Measurements from ENCODE around the gene NT5E.
A peak's percentile ranks its signal among the peaks of the same experiment; 100 is the strongest.
"Not testable (repeated sequence)": the region's sequence is repeated elsewhere in the genome, so short reads cannot be mapped to it uniquely, and the experiment has no call there.

Gene NT5E

DNA sequence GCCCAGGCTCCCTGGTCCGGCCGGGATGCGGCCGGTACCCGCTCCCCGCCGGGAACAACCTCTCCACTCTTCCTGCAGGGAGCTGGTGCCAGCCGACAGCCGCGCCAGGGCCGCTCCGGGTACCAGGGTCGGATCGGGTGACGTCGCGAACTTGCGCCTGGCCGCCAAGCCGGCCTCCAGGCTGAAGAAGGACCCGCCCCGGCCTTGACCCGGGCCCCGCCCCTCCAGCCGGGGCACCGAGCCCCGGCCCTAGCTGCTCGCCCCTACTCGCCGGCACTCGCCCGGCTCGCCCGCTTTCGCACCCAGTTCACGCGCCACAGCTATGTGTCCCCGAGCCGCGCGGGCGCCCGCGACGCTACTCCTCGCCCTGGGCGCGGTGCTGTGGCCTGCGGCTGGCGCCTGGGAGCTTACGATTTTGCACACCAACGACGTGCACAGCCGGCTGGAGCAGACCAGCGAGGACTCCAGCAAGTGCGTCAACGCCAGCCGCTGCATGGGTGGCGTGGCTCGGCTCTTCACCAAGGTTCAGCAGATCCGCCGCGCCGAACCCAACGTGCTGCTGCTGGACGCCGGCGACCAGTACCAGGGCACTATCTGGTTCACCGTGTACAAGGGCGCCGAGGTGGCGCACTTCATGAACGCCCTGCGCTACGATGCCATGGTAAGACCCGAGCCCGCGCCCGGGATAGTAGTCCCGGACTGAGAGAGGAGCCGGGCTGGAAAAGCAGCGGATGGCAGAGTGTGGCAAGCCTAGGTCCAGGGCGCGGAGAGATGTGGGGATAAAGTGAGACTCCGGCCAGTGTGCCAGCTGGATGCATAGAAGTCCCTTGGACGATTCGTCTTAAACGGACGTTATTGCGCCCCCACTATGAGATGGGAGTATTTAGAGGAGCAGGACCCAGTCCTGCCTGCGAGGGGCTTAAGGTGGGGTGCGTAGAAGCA lies at the start of gene NT5E:
TSS of gene NT5E (plus strand) at position 266 of the 942 bp plus-strand sequence. CDS start at position 323, 57 bp downstream.
- DNase-seq = peak; percentile 64

DNA sequence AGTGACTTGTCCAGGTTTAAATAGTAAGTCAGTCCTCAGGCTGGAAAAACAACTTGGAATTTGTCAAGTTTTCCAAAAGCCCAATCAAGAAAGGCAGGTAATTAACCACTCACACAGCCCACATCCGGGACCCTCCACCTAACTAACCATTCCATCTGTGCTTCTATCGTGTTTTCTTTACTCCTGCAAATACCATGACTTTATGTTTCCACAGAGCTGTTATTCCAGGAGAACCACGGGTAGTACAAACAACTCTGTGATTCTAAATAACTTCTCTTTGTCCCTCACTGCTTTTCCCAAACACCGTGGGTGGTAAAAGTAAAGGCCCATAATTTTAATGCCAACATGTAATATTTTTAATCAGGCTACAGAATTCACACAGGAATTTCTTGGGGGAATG lies 49.6 kb upstream of the NT5E start:
- DNase-seq = no peak

DNA sequence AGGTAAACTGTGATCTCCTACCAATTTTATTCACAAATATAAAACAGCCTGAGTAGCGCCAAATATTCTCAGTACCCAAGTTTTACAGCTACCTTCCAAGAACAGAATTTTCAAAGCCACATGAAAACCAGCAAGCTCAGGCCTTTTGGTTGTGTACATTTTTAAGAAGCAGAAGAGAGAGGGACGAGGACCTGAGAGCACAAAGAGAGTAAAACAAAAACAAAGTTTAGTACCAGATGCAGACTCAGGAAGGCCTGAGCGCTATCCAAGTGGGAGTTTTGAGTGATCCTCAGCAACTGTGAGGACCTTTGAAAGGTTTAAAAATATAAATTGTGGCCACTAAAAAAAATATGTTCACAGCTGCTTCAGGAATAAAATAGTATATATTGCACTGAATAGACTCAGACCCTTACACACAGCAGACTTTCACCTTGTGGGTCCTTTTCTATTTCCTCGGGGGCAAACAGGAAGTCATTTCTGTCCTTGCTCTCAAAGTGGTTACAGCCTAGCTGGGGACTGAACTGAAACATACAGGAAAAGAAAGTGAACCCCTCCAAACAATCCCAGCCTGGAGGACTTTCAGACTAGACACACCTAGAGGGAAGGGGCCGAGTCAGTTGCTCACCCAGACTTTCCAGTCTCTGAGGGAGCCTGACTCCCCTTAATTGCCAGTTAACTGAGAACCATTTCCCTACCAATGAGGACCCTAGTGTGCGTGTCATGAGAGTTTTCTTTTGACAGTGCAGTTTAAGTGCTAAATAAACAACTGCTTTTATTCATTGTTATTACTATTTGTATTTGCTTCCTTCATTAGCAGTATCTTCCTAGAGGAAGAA lies 48.5 kb upstream of the NT5E start:
- no peak for DNase-seq

DNA sequence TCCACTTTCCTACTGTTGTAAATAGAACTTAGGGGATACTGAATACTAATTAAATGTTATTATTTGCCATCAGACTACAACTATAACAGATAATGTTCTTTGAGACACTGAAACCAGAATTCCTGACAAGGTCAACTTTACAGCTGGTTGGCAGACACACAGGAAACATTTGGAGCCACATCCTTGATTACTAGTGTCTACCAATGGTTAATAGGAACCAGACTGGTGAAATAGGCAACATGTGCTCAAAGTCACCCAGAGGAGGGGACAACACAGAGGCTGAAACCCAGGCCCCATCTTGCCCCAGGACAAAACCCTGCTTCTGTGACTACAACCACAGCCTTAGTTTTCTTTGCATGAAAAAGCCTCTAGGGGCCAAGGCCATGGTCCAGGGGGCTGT lies 47.8 kb upstream of the NT5E start:
- no peak for DNase-seq

DNA sequence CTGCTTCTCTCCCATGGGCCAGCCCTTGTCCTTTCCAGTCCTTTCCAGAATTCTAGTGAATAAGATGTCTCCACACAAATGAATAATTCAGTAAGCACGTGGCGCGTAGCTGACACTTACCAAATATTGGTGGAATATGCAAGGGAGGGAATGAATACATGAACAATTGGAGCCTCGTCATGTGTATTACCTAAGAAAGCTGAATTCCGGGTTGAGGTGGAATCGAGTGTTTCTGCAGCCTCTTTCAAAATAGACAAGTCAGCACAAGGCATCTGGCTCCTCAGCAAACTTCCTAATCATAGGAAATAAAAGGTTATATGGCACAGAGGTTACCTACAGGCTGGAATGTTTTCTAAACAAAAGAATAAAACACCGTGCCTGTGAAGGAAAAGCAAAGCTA lies 47.0 kb upstream of the NT5E start:
- DNase-seq = no peak

DNA sequence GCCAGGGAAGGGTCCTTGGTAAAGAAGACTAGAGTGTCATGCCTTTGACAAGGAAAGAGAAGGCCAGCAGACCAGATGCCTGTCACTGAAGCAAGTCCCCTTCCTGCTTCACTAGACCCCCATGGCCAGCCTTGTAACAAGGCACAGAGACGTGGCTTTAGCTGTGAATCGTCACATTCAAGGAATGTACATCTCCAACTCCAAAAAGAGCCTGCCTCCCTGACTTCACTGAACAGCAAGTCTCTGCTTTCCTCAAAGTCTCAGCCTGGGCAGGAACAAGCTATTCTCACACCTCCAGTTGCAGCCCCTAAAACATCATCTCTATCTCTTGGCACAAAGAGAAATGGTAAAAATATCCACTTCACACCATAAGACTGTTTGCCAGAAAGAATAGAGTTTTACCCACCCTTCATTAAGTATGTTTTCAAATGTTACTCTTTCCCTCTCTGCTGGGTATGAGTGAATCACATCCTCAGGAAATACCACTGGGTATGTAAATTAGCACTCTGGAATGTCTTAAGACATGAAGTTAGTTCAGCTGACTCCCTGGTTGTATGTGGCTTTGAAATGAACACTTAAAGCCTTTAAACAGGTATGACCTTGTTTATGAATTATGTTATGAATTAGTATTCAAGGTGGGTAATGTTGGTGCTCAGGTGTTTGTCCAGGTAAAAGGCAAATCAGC lies 46.4 kb upstream of the NT5E start:
- DNase-seq = no peak

DNA sequence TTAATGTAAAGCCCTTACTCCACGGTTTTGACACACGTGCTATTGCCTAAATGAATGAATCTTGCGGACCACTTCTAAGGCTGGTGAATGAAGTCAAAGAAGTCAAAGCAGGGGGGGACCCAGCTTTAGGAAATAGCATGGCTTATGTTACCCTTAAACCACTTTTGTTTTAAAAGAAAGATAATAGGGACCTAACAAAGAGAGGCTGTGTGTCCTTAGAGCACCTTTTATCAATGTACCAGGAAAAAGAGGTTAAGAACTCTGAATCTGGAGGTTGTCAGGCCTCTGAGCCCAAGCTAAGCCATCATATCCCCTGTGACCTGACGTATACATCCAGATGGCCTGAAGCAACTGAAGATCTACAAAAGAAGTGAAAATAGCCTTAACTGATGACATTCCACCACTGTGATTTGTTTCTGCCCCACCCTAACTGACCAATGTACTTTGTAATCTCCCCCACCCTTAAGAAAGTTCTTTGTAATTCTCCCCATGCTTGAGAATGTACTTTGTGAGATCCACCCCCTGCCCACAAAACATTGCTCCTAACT lies 45.8 kb upstream of the NT5E start:
- DNase-seq = not testable (repeated sequence)

DNA sequence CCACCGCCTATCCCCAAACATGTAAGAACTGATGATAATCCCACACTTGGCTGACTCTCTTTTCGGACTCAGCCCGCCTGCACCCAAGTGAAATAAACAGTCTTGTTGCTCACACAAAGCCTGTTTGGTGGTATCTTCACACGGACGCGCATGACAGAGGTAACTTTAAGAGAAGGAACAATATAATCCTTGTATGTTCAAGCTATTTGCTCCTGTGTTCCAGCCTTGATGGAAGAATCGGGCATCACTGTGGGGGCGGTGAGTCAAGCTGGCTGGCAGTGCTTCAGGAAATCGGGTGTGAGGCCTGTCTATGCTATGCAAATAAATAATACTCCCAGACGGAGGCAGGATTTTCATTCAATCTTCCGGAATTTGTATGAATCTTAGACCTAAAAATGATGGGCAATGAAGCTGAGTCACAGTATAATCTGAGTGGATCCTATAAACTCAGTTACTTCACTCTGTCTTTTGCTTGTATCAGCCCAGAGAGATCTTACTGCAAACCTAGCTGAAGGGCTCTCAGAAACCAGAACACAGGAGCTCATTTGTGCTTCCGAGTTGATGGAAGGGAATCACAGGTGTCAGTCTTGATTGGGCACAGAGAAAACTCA lies 45.2 kb upstream of the NT5E start:
- peak; percentile 74 for DNase-seq

DNA sequence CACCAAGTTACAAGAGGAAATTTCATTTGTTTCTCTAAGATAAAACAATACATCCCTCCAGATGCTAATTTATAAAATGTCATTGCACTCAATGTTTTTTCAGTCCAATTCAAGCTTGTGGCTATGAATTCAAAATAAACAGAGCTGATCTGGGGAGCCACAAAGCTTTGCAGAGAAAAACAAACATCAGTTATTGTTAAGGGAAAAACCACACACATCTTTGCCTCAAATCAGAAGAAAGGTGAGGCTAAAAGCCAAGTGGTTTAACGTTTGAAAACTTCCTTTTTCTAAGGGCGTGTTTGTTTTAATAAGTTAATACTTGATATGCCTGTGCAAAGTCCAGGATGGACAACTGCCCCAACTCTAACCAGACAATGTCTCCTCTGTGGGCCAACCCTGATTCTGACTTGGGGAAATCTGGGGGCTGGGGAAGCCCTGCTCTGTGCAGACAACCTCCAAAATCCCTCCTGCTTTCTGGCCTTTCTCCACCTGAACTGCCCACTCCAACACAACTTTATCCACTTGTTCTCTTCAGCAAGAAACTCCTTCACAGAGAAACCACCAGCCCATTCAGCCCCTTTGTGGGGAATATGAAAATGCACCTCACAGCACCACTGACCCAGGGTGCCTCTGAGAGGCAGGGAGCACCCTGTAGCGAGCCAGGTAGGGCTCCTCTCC lies 44.6 kb upstream of the NT5E start:
- no peak for DNase-seq

DNA sequence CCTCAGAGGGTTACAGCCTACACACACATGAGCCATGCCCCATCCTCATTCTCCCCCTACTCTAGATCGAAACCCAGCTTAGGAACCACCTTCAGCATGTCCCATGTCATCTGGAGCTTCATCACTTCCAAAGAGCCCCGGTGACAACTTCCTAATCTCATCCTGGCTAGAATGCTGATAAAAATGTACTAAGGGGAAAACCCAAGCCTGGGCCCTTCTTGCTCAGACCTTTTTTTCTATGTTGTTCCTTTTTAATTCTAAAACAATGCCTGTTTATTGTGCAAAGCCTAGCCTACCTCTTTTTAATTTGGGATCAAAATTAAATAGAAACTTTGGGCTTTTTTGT lies 44.1 kb upstream of the NT5E start:
- DNase-seq = no peak

DNA sequence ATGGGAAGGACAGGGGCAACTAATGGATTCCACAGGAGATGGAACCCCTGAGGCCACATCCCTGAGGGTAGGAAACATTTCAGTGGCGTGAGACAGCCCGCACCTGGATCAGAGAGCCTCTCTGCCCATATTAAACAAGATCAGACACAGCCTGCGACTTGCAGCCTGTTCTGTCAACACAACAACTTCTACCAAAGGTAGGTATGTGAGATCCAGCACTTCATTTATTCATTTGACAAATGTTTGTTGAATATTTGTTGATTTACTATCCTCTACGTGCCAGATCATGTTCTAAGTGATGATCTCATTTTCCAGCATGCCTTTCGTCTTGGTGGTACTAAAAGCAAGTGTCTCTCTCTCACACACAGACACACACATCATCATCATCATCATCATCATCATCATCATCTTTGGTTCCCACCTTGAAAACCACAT lies 43.2 kb upstream of the NT5E start:
- no peak for DNase-seq

DNA sequence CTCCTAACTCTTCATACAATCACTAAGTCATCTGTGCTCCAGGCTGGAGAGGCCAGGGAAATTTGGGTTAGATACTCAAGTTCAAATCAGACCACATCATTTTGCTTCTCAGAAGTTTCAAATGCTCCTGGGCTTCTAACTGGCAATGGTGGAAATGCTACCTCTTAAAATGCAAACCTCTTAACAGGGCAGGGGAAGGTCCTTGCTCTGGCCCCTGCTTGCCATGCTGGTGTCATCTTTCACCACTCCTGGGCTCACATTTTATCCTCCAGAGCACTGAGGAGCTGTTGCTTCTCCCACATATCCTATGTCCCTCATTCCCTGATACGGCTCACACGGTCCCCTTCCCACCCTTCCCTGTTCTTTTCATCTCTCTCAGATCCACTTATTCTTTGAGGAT lies 41.8 kb upstream of the NT5E start:
- no peak for DNase-seq

DNA sequence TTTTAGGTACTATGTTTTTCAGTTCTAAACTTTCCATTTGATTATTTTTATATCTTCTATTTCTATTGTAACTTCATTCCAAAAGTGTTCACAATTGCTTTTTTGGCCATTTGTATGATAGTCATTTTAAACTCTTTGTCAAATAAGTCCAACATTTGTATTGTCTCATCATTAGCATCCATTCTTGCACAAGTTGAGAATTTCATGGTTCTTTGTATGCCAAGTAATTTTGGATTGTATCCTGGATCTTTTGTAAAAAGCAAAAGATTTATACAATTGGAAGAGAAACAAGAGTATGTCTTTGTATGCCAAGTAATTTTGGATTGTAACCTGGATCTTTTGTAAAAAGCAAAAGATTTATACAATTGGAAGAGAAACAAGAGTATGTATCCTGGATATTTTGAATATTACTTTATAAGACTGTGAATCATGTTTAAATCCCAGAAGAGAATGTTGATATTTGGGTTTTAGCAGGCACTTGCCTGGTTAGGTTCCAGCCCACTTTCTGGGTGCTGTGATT lies 36.9 kb upstream of the NT5E start:
- DNase-seq = no peak

DNA sequence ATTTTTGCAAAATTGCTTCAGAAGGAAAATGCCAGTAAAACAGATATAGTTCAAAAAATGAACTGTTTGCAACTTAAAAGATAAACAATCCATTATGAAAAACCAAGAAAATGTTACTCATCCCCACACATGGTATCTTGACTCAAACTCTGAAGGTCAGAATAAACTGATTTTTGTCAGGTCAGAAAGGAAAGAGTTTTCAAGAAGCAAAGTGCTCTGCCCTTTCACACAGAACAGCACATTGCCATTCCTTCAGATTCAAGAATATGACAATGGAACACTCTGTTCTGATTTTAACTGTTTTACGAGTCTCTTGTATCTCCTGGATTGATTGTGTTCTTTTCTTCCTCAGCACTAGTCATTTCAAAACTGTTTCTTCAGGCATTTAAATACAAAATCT lies 33.8 kb upstream of the NT5E start:
- no peak for DNase-seq

DNA sequence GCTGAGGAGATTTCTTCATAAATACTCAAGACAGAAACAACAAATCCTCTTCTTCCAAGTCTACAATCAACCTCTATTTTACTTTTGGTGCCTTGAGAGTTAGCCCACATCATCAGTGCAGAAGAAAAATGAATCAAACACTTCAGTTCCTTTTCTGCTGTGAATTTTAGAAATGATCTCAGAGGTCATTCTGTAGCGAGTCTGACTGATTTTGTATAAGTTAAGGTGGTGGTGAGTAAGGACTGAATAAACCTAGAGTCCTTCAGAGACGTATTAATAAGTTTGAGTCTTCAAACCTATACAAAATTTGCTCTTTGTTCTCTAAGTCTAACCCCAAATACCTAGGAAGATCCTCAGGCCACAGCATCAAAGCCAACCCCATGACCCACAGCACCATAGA lies 33.1 kb upstream of the NT5E start:
- no peak for DNase-seq

DNA sequence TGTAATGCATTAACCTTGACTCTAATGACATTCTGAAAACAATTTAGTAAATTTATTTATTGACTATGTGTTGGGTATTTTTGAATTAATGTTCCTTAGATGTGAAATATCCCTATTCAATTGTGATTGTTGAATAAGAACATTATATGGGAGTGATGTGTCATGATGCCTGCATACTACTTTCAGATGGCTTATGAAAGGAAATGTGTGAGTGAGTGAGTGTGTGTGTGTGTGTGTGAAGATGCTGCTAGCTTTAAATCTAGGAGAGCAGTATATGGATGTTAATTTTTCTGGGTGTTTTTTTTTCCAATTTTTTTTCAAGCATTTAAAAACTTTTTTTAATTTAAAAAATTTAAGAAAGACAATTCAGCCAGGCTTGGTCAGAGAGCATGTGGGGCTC lies 32.5 kb upstream of the NT5E start:
- no peak for DNase-seq

DNA sequence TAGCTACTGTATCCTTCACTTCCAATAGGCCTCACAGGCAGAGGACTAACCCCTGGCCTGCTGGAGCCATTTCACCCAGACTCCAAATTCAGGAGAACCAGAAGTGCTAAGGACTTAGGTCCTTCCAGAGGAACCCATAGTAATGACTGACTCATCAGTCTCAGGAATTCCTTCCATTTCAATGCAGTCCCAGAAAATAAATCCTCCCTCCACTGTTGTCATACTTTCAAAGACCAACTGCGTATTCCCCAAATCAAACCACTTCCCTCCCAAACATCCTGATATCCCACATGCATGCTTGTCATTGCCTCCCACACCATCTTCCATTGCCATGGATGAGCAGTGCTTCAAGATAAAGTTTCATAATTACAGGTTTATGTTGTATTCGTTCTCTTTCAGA lies 31.8 kb upstream of the NT5E start:
- no peak for DNase-seq

DNA sequence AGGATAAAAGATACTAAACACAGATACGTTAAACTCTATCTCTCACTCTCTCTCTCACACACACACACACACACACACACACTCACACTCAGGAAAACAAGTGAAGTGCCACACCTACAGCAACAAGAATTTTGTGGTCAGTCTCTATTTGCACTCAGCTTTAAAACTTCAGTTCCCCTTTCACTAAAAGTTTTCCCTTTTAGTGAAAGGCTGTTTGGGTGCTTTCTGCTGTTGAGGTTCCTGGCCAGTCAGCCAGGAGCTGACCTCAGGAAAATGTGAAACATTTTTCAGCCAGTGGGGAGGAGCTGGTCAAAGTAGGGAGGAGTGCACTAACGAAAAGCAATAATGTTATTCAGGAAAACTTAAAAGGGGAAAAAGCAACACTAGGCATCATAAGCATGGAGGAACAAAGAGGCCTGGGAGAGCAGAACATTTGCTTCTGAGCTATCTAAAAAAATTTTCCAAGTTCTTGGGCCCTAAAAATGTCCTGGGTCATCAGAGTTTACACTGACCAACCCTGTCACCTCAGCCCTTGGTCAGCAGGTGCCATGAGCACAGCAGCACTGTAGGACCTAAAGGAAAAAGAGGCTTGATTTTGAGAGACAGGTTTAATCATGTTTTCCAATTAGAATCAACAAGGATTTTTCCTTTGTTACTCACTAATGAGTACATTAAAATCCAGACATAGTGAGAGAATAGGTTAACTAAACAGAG lies 30.7 kb upstream of the NT5E start:
- no peak for DNase-seq

DNA sequence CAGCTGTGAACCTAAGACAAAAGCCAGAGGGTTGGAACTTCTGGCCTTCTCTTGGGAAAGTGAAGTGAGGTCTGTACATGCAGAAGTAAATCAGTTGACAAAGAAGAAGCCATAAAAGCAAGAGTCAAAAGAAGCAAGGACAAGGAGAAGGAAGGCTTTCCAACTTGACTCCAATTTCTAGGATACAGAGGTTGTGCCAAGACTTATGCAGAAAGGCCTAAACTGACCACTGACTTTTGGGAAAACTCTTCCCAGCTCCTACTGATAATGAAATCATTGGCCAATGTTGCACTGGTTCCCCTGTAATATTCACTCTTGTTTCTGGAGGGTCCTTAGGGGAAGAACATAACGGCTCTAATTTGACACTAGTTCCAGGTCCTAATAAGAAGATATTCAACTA lies 29.3 kb upstream of the NT5E start:
- no peak for DNase-seq

DNA sequence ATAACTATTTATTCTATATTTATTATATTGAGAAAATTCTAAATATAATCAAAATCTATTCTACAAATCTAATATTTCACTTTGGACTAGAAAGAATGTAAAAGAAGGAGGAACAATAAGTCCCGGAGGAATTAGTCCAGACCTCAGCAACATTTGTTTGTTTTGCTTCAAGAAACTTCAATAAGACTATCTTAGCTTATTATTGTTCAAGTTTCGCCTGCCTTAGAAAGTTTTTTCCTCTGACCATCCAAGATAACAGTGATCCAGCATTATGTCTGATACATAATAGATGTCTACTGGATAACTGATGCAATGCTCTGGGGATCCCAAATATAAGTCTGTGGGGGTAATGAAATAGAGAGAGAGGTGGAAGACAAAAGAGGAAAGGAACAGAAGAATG lies 28.7 kb upstream of the NT5E start:
- DNase-seq = no peak

DNA sequence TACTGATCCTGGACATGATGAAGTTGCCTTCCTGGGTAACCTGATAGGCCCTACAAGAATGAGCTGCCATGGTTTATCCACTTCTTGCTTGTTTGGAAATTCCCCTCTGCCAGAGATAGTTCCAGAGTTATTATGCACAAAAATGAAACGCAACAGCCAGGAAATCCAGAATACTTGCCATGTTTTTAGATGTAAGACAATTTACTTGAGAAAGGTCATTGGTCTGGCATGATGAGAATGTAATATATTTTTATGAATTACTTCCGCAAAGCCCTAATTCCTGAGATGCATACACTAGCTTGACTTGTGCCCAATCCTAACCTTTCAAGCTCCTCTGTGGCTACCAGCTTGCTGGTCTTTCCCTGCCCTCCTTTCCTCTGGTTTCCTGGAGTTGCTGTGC lies 27.9 kb upstream of the NT5E start:
- DNase-seq = no peak

All from T1000 (cell line).